ENCODE measurements around the gene PDX1.

The PDX1 gene

GRCh38 chr13:27909378-27909777 is 10.4 kb upstream of the PDX1 start:
- no peak for TF ChIP-seq CTCF (IDR thresholded peaks at IDR 0.05; ENCODE audit: borderline replicate concordance, extremely low read depth, low read length, poor library complexity, severe bottlenecking)
- TF ChIP-seq EZH2 (IDR thresholded peaks at IDR 0.05; ENCODE audit: borderline replicate concordance, low read depth, low read length, severe bottlenecking), result no peak
- H2AFZ ChIP-seq (ENCODE audit: low read depth, low read length), result no peak overlapping the region
- H3K79me2 ChIP-seq (ENCODE audit: insufficient read depth, low read length), result no peaks in the 10 kb centered on the region
- H3K9me3 ChIP-seq (ENCODE audit: insufficient read depth, low read length, severe bottlenecking), result no peaks in the 10 kb centered on the region
- DNase-seq (no peak), ATAC-seq (ENCODE audit: insufficient read depth, low read depth) (no peak)
- no peaks in the 10 kb centered on the region for H4K20me1 ChIP-seq (ENCODE audit: insufficient read depth, low read length)
- H3K27ac ChIP-seq (ENCODE audit: low read length), result no peak overlapping the region
- H3K36me3 ChIP-seq (ENCODE audit: insufficient read depth, low read length), result no peaks in the 10 kb centered on the region
- H3K4me3 ChIP-seq (ENCODE audit: low read depth in 1 of 2, low read length in 2 of 2), result no peak overlapping the region
- peaks cover 12% of the 10 kb centered on the region for H3K27me3 ChIP-seq (ENCODE audit: insufficient read depth, low read length, poor library complexity)
- H3K9ac ChIP-seq (ENCODE audit: low read depth, low read length), result no peak overlapping the region
- no peak overlapping the region for H3K4me2 ChIP-seq (ENCODE audit: insufficient read depth, low read length)
- H3K4me1 ChIP-seq (ENCODE audit: insufficient read depth, low read length), result no peaks in the 10 kb centered on the region

- no peak overlapping the region for H3K27ac ChIP-seq (ENCODE audit: low read length)
Measured at GRCh38 chr13:27911521-27911920, 8.3 kb upstream of the PDX1 start.

DNA sequence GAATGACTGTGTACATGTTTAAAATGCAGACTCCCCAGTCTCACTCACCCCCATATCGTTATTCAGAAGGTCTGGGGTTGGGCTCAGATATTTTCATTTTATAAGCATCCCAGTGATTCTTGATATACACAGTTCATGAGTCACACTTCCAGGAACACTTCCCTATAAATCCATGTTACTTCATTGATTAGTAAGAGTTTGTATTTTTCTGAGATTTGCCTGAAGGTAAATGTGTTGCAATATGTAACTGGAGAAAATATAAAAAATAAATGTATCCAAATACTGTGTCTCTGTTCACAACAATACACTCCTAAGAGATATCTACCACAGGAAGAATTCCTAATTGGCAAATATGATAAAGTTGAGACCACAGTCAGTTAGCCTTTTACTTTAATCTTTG is 6.6 kb upstream of the PDX1 start:
- Histone ChIP-seq H3K9ac (ENCODE audit: low read depth, low read length) (no peak overlapping the region), H3K36me3 (ENCODE audit: insufficient read depth, low read length) (no peaks in the 10 kb centered on the region), H2AFZ (ENCODE audit: low read depth, low read length) (no peak overlapping the region), H3K4me3 (ENCODE audit: low read depth in 1 of 2, low read length in 2 of 2) (no peak overlapping the region), H3K27me3 (ENCODE audit: insufficient read depth, low read length, poor library complexity) (peaks cover 3% of the 10 kb centered on the region), H4K20me1 (ENCODE audit: insufficient read depth, low read length) (no peaks in the 10 kb centered on the region), H3K79me2 (ENCODE audit: insufficient read depth, low read length) (no peaks in the 10 kb centered on the region), H3K9me3 (ENCODE audit: insufficient read depth, low read length, severe bottlenecking) (no peaks in the 10 kb centered on the region), H3K4me1 (ENCODE audit: insufficient read depth, low read length) (no peaks in the 10 kb centered on the region), H3K27ac (ENCODE audit: low read length) (no peak overlapping the region), H3K4me2 (ENCODE audit: insufficient read depth, low read length) (no peak overlapping the region)
- no peak for ATAC-seq (ENCODE audit: insufficient read depth, low read depth)
- TF ChIP-seq EZH2 (IDR thresholded peaks at IDR 0.05; ENCODE audit: borderline replicate concordance, low read depth, low read length, severe bottlenecking) (no peak), CTCF (IDR thresholded peaks at IDR 0.05; ENCODE audit: borderline replicate concordance, extremely low read depth, low read length, poor library complexity, severe bottlenecking) (no peak)
- DNase-seq, result no peak

More at GRCh38 chr13:27911521-27911920, 8.3 kb upstream of the PDX1 start:
- H3K36me3 ChIP-seq (ENCODE audit: insufficient read depth, low read length), result no peaks in the 10 kb centered on the region
- no peak for TF ChIP-seq EZH2 (IDR thresholded peaks at IDR 0.05; ENCODE audit: borderline replicate concordance, low read depth, low read length, severe bottlenecking)
- no peak for TF ChIP-seq CTCF (IDR thresholded peaks at IDR 0.05; ENCODE audit: borderline replicate concordance, extremely low read depth, low read length, poor library complexity, severe bottlenecking)
- H3K9ac ChIP-seq (ENCODE audit: low read depth, low read length), result no peak overlapping the region
- no peaks in the 10 kb centered on the region for H3K79me2 ChIP-seq (ENCODE audit: insufficient read depth, low read length)
- H2AFZ ChIP-seq (ENCODE audit: low read depth, low read length), result no peak overlapping the region
- ATAC-seq (ENCODE audit: insufficient read depth, low read depth) (no peak), DNase-seq (no peak)
- H4K20me1 ChIP-seq (ENCODE audit: insufficient read depth, low read length), result no peaks in the 10 kb centered on the region
- H3K27me3 ChIP-seq (ENCODE audit: insufficient read depth, low read length, poor library complexity), result peaks cover 3% of the 10 kb centered on the region
- H3K4me1 ChIP-seq (ENCODE audit: insufficient read depth, low read length), result no peaks in the 10 kb centered on the region
- no peak overlapping the region for H3K4me3 ChIP-seq (ENCODE audit: low read depth in 1 of 2, low read length in 2 of 2)
- H3K9me3 ChIP-seq (ENCODE audit: insufficient read depth, low read length, severe bottlenecking), result no peaks in the 10 kb centered on the region
- no peak overlapping the region for H3K4me2 ChIP-seq (ENCODE audit: insufficient read depth, low read length)

Data from DND-41 (cell line).